GM23338 (cell line): Measurements from ENCODE around the gene EGR1. TPM values are rescaled to one million over a fixed set of nuclear protein-coding genes. Genes with fewer than 3 reads are reported as not detected.

Experiments used
- ATAC-seq: fragments of 200-7000 bp; cut with Tn5 transposase; 3 replicates; pipeline ENCODE4 v1.9.1; 2020
- DNase-seq: peaks from one replicate; pipeline ENCODE4 v3.0.0-alpha.2; 2015; ENCODE audit warnings: low spot score
- H2AFZ ChIP-seq: fragments of 200-600 bp; sonication (generic); 2 replicates; pipeline ENCODE4 v1.8.0; 2016; ENCODE audit warnings: antibody characterized with exemption, mild to moderate bottlenecking, moderate library complexity
- H3F3A ChIP-seq: fragments of 200-600 bp; sonication (generic); replicated peaks from 2 replicates; pipeline ENCODE4 v1.8.0; 2017; ENCODE audit warnings: antibody characterized with exemption, mixed run types, low read depth
- H3K27ac ChIP-seq: fragments of 200-600 bp; sonication (generic); 2 replicates; pipeline ENCODE4 v1.6.1; 2016; ENCODE audit warnings: low read depth
- H3K27me3 ChIP-seq: fragments of 200-600 bp; sonication (generic); 2 replicates; pipeline ENCODE4 v1.8.0; 2016; ENCODE audit warnings: mild to moderate bottlenecking, mixed run types, moderate library complexity; ENCODE audit not compliant: insufficient read depth
- H3K36me3 ChIP-seq: fragments of 200-600 bp; sonication (generic); 2 replicates; pipeline ENCODE4 v1.8.0; 2016; ENCODE audit warnings: mild to moderate bottlenecking; ENCODE audit not compliant: insufficient read depth
- H3K4me1 ChIP-seq: fragments of 200-600 bp; sonication (generic); 2 replicates; pipeline ENCODE4 v1.8.0; 2016; ENCODE audit warnings: mild to moderate bottlenecking, moderate library complexity; ENCODE audit not compliant: insufficient read depth
- H3K4me2 ChIP-seq: fragments of 200-600 bp; sonication (generic); 2 replicates; pipeline ENCODE4 v1.7.1; 2017; ENCODE audit warnings: mixed run types
- H3K4me3 ChIP-seq: fragments of 200-600 bp; sonication (generic); 2 replicates; pipeline ENCODE4 v1.6.1; 2016; ENCODE audit warnings: mixed run types
- H3K79me2 ChIP-seq: fragments of 200-600 bp; sonication (generic); replicated peaks from 2 replicates; pipeline ENCODE4 v1.8.0; 2017; ENCODE audit warnings: mild to moderate bottlenecking; ENCODE audit not compliant: insufficient read depth
- H3K9me2 ChIP-seq: fragments of 200-600 bp; sonication (generic); 2 replicates; pipeline ENCODE4 v1.8.0; 2017; ENCODE audit not compliant: insufficient read depth
- H4K20me1 ChIP-seq: fragments of 200-600 bp; sonication (generic); replicated peaks from 2 replicates; pipeline ENCODE4 v1.8.0; 2017; ENCODE audit warnings: mild to moderate bottlenecking; ENCODE audit not compliant: insufficient read depth
- H3K27ac Mint-ChIP-seq: 2 replicates; pipeline ENCODE4 v1.8.0; 2020; ENCODE audit warnings: inconsistent platforms, mild to moderate bottlenecking, moderate library complexity, mixed read lengths
- H3K27me3 Mint-ChIP-seq: 3 replicates; pipeline ENCODE4 v1.8.0; 2022; ENCODE audit warnings: low read depth, mild to moderate bottlenecking, moderate library complexity, mixed read lengths, inconsistent platforms; ENCODE audit not compliant: insufficient read depth, poor library complexity
- H3K36me3 Mint-ChIP-seq: 3 replicates; pipeline ENCODE4 v1.8.0; 2021; ENCODE audit warnings: low read depth, mild to moderate bottlenecking, inconsistent platforms, moderate library complexity, mixed read lengths
- H3K4me1 Mint-ChIP-seq: 3 replicates; pipeline ENCODE4 v1.8.0; 2020; ENCODE audit warnings: mild to moderate bottlenecking, inconsistent platforms, mixed read lengths
- H3K4me3 Mint-ChIP-seq: 3 replicates; pipeline ENCODE4 v1.8.0; 2021; ENCODE audit warnings: moderate library complexity, mild to moderate bottlenecking, inconsistent platforms, mixed read lengths
- H3K9me3 Mint-ChIP-seq: 3 replicates; pipeline ENCODE4 v1.8.0; 2020; ENCODE audit warnings: moderate library complexity, mild to moderate bottlenecking, inconsistent platforms, mixed read lengths
- CREB1 ChIP-seq: fragments of 250-450 bp; sonication (Bioruptor Pico); IDR thresholded peaks from 2 replicates; pipeline ENCODE4 v1.5.0; 2020; ENCODE audit warnings: low read depth, mild to moderate bottlenecking, moderate library complexity
- CTCF ChIP-seq, 2 experiments: fragments of 200-600 bp in 1 of 2; sonication (generic) in 1 of 2; conservative IDR thresholded peaks; 2 replicates each; pipeline versions ENCODE4 v1.5.1 to v1.6.1; 2016 to 2017; ENCODE audit warnings: antibody characterized with exemption in 2 of 2, low read depth in 2 of 2, mild to moderate bottlenecking in 2 of 2, moderate library complexity in 1 of 2
- ETS1 ChIP-seq: IDR thresholded peaks from 2 replicates; pipeline ENCODE4 v1.6.1; 2016; ENCODE audit warnings: antibody characterized with exemption
- EZH2phosphoT487 ChIP-seq: fragments of 200-600 bp; sonication (generic); IDR thresholded peaks from one replicate; pipeline ENCODE4 v1.8.1; 2018; ENCODE audit warnings: antibody characterized with exemption; ENCODE audit not compliant: unreplicated experiment
- JUNB ChIP-seq: IDR thresholded peaks from one replicate; pipeline ENCODE4 v1.6.1; 2016; ENCODE audit warnings: antibody characterized with exemption; ENCODE audit not compliant: unreplicated experiment
- NANOG ChIP-seq: IDR thresholded peaks from 2 replicates; pipeline ENCODE4 v1.6.1; 2016; ENCODE audit warnings: antibody characterized with exemption, borderline replicate concordance
- POLR2AphosphoS5 ChIP-seq: IDR thresholded peaks from 2 replicates; pipeline ENCODE4 v1.6.1; 2016; ENCODE audit warnings: antibody characterized with exemption, low read depth
- REST ChIP-seq: IDR thresholded peaks from one replicate; pipeline ENCODE4 v1.6.1; 2018; ENCODE audit warnings: antibody characterized with exemption; ENCODE audit not compliant: unreplicated experiment
- STAT1 ChIP-seq: IDR thresholded peaks from one replicate; pipeline ENCODE4 v1.6.1; 2016; ENCODE audit warnings: antibody characterized with exemption; ENCODE audit not compliant: unreplicated experiment
- ZNF114 ChIP-seq: fragments of 250-450 bp; sonication (Bioruptor Pico); IDR thresholded peaks from 2 replicates; pipeline ENCODE4 v1.5.0; 2020; ENCODE audit warnings: mild to moderate bottlenecking, moderate library complexity
- ZNF331 ChIP-seq: fragments of 250-450 bp; sonication (Bioruptor Pico); IDR thresholded peaks from 2 replicates; pipeline ENCODE4 v1.5.0; 2020; ENCODE audit warnings: low read depth, mild to moderate bottlenecking, moderate library complexity
- ZNF462 ChIP-seq: fragments of 250-450 bp; sonication (Bioruptor Pico); IDR thresholded peaks from 2 replicates; pipeline ENCODE4 v1.5.0; 2020; ENCODE audit warnings: mild to moderate bottlenecking, moderate library complexity
- polyA plus RNA-seq: library from polyadenylated mRNA; unstranded; fragments of >200 nt; fragmentation: Nextera tagmentation; extraction: Ambion mirVana; gene quantifications from 2 replicates; pipeline ENCODE4 v1.2.1, GENCODE V29; 2016
- total RNA-seq: library from RNA; depleted of rRNA; stranded (reverse); fragments of >200 nt; shearing (Covaris generic); gene quantifications from 2 replicates; pipeline ENCODE4 v1.2.3, GENCODE V29; 2014

EGR1 gene
- total and polyA plus RNA-seq, 2 experiments from 2014 or later, result 13.5 to 60.3 TPM

GRCh38 chr5:138489683-138490061 is 24.4 kb downstream of the EGR1 start:
- peak overlapping the region; percentile 78; the same call in 1 of the 2 replicates for H2AFZ ChIP-seq
- H3K27me3 ChIP-seq, result peaks cover 26% of the 10 kb centered on the region
- H3F3A ChIP-seq, result 0 out of 2 replicates have a peak, but pooled peaks cover 7% of the 10 kb centered on the region
- Mint-ChIP-seq H3K36me3 (no peaks in the 10 kb centered on the region; the same call in 2 of the 3 replicates), H3K27ac (no peak overlapping the region), H3K9me3 (no peaks in the 10 kb centered on the region; the same call in 2 of the 3 replicates), H3K4me1 (peaks cover 28% of the 10 kb centered on the region), H3K4me3 (no peak overlapping the region), H3K27me3 (peaks cover 39% of the 10 kb centered on the region)
- H3K27ac ChIP-seq, result no peak overlapping the region
- H3K79me2 ChIP-seq, result no peaks in the 10 kb centered on the region
- no peak overlapping the region for H3K4me2 ChIP-seq
- no peak for ATAC-seq
- no peak for DNase-seq
- peaks cover 7% of the 10 kb centered on the region for H3K4me1 ChIP-seq
- no peaks in the 10 kb centered on the region for H3K36me3 ChIP-seq
- TF ChIP-seq STAT1 (no peak), JUNB (no peak), CTCF (conservative IDR thresholded peaks at IDR 0.05; ENCODE audit: low read depth in 2 of 2) (no peak), ZNF114 (CRISPR knock-in tag) (no peak), REST (no peak), ZNF462 (no peak), CREB1 (CRISPR knock-in tag) (no peak), POLR2AphosphoS5 (no peak), NANOG (no peak), EZH2phosphoT487 (no peak), ETS1 (no peak), ZNF331 (CRISPR knock-in tag) (no peak)
- H3K9me2 ChIP-seq, result no peaks in the 10 kb centered on the region
- no peak overlapping the region for H3K4me3 ChIP-seq
- H4K20me1 ChIP-seq, result no peaks in the 10 kb centered on the region
